GM12891 (cell line): ENCODE results near the gene NUB1.

Source experiments
- POLR2A ChIP-seq: IDR thresholded peaks from 2 replicates; pipeline ENCODE4 v1.6.1; 2011; ENCODE audit warnings: low read depth, low read length, control low read depth
- POLR2AphosphoS5 ChIP-seq: IDR thresholded peaks from 2 replicates; pipeline ENCODE4 v1.6.1; 2011; ENCODE audit warnings: low read depth, low read length, control low read depth
- SPI1 ChIP-seq: IDR thresholded peaks from 2 replicates; pipeline ENCODE4 v1.6.1; 2011; ENCODE audit warnings: low read depth, low read length, control low read depth
- TAF1 ChIP-seq: IDR thresholded peaks from 2 replicates; pipeline ENCODE4 v1.6.1; 2011; ENCODE audit warnings: low read depth, low read length, control low read depth

DNA sequence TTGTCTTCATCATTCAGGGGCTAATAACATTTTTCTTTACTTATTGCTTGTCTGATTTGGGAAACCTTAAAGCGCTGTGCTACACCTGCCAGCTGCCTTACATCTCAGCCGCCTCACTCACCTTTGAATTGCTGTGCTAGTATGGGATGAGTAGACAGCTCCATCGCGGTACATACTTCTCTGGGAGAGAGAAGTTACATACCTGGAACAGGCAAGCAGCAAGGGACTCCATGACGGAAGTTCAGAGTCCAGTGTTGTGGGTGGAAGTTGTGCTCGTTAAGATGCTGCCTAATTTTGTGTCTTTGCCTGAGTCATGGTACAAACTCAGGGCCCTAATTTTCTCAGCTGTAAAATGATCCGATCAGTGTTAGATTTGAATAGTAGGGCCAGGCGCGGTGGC, 1.9 kb downstream of the NUB1 start:
- TF ChIP-seq POLR2A (no peak), POLR2AphosphoS5 (no peak), SPI1 (no peak), TAF1 (no peak)
